ENCODE measurements around the gene PCDHGB2. TPM values are rescaled to one million over a fixed set of nuclear protein-coding genes. Genes with fewer than 3 reads are reported as not detected.

The PCDHGB2 gene
- total RNA-seq (2022; extraction: Qiagen RNA extraction; ENCODE audit: low read depth), result 0.05 to 0.19 TPM (median 0.10 TPM) in 5 replicates

DNA sequence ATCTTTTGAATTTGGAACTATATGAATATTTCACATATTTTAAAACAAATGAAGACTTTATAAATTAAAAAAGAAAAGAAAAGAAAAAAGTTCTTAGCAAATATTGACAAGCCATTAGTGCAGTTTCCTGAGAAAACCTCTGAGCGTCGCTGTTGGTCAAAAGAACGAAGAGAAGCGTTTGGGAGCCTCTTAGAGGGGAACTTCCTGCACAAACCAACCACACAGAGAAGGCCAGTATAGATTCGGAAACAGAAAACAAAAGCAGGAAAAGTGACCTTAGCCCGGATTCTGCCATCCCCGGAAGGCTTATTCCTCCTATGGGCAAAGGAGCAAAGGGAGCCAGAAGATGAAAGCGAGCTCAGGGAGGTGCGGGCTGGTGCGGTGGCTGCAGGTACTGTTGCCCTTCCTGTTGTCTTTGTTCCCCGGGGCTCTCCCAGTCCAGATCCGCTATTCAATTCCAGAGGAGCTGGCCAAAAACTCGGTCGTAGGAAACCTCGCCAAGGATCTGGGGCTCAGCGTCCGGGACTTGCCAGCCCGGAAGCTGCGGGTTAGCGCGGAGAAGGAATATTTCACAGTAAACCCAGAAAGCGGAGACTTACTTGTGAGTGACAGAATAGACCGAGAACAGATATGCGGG, at the start of gene PCDHGB2:
Gene PCDHGB2 (plus strand): TSS at position 205 of the 637 bp plus-strand sequence. CDS start 142 bp downstream, at position 347.

DNA sequence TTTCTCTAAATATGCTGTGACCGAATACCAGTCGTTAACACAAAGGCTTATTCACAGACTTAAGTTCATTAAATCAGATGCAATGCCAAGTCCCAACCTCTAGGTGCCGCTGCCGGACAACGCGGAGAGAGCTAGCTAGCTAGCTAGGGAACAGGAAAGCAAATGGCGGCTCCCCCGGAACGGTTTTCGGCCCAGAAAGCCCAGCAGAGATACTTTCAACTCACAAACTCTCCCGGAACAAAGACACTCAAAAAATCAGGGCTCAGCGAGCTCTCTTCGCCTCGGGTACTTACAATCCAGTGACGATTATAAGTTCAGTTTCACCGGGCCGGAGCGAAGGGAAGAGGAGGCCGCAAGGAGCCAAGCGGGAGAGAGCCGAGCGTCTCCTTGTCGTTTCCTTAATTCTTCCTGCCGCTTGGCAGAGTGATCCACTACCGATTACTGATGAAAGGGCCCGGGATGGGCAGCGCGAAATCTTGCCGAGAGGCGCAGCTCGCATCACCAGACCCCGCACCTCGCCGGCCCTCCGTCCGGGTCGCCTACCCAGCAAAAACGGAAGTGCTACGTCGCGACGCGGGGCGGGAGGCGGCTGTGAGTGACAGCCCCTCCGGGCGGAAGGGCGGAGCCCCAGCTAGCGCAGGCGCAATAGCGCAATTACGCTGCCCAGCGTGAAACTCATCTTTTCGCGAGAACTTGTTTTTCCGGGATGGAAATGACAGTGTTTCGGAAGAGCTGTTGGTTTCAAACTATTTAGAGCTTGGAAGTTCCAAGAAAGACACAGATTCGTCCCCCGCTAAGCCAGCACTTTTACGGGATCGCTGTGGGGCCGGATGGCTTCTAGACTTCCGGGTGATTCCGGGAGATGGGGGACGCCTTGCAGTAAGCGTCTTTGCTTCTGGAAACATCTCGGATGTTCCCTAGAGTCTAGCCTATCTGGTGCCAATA, 39.3 kb upstream of the PCDHGB2 start, which contains the start of gene TAF7:
Gene TAF7 (minus strand): TSS at position 560 of the 945 bp plus-strand sequence. CDS start 740 bp downstream, outside the sequence.

DNA sequence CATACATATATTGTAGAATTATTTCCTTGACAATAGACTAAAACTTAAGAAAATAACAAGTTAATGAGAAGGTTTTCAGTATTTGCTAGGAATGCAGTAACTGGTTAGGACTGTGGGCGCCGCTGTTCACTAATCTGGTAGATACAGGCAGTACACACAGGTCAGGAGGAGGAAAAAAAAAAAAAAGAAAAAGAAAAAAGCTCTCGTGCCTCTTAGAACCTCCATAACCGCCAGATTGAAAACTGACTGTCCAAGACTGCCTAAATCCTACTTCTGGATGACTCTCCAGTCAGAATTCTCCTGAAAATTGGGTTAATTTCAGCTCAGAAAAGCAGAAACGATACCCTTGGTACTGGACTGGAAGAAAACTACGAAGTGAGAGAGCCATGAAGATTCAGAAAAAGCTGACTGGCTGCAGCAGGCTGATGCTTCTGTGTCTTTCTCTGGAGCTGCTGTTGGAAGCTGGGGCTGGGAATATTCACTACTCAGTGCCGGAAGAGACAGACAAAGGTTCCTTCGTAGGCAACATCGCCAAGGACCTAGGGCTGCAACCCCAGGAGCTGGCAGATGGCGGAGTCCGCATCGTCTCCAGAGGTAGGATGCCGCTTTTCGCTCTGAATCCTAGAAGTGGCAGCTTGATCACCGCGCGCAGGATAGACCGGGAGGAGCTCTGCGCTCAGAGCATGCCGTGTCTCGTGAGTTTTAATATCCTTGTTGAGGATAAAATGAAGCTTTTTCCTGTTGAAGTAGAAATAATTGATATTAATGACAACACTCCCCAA, 29.3 kb upstream of the PCDHGB2 start, which contains the start of gene PCDHGA1:
Gene PCDHGA1 (plus strand): TSS at position 216 of the 782 bp plus-strand sequence.

DNA sequence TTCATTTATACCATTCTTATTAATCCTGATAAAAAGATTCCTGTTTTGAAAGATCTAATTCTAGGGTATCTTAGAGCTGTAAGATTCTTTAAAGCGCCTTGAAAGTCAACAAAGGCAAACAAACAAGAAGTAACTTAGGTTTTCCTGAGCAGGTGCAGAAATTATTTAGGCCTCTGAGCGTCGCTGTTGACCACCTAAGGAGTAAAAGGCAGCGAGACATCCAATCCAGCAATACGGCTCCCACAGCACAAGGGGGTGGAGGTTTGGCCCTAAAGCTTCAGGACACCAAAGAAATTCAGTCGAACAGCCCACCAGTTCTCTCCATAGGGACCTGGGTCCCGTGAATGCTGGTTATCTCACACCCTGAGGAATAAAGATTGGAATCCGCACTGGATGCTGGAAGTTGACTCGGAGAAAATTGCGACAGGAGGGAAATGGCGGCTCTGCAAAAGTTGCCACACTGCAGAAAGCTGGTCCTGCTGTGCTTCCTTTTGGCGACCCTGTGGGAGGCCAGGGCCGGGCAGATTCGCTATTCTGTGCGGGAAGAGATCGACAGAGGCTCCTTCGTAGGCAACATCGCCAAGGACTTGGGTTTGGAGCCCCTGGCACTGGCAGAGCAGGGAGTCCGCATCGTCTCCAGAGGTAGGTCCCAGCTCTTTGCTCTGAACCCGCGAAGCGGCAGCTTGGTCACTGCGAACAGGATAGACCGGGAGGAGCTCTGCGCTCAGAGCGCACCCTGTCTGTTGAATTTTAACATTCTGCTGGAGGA, 21.1 kb upstream of the PCDHGB2 start, which contains the start of gene PCDHGA2:
Gene PCDHGA2 (plus strand): TSS at position 223 of the 769 bp plus-strand sequence.

DNA sequence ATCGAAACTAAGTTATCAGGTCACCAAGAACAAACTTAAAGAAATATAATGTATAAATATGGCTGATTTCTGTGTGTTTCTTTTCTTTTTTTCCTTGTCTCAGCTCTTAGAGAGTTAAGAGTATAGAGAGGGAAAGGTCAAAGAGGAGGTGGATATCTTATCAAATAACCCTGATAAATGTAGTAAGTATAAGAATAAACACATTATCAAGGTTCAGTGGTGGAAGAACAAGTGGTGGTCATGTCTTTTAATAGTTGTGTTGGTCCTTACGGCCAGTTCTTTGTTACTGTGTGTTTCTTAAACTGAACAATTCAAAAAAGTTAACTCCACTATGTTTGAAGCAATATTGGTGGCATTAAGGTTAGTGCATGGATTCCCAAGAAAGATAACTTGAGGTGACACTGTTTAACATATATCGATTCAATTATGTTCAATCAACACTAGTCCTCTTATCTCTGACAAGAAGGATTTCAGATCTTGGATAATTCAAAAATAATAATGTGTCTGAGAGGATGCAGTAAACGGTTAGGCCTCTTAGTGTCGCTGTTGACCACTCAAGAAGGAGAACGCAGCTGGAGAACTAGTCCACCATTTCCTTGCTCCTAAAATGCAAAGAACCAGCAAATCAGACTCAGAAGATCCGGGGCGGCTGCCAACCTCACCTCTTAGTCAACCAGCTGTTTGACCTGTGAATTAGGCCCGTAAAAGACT, 16.4 kb upstream of the PCDHGB2 start, which contains the start of gene PCDHGA3:
Gene PCDHGA3 (plus strand): TSS at position 588 of the 711 bp plus-strand sequence. CDS start 205 bp downstream, outside the sequence.

DNA sequence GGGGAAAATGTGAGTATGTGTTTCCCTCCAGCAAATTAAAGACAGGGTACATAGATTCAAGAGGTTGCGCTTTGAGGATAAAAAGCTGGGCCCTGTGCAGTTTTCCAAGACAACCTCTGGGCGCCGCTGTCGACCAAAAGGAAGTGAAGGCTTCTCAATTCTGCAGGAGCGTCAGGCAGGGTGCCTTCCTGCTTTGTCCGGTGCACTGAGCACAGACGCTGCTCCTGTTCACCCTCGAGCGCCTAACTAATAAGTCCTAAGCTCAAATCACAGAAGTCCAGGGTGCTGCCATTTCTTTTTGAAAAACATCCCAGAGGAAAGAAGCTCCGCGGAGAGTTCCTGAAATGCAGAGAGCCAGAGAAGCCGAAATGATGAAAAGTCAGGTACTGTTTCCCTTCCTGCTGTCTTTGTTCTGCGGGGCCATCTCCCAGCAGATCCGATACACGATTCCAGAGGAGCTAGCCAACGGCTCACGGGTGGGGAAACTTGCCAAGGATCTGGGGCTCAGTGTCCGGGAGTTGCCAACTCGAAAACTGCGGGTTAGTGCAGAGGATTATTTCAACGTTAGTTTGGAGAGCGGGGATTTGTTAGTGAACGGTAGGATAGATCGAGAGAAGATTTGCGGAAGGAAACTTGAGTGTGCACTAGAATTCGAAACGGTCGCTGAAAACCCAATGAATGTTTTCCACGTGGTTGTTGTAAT, 9.7 kb upstream of the PCDHGB2 start, which contains the start of gene PCDHGB1:
Gene PCDHGB1 (plus strand): TSS at position 183 of the 703 bp plus-strand sequence. CDS start 162 bp downstream, at position 345.

DNA sequence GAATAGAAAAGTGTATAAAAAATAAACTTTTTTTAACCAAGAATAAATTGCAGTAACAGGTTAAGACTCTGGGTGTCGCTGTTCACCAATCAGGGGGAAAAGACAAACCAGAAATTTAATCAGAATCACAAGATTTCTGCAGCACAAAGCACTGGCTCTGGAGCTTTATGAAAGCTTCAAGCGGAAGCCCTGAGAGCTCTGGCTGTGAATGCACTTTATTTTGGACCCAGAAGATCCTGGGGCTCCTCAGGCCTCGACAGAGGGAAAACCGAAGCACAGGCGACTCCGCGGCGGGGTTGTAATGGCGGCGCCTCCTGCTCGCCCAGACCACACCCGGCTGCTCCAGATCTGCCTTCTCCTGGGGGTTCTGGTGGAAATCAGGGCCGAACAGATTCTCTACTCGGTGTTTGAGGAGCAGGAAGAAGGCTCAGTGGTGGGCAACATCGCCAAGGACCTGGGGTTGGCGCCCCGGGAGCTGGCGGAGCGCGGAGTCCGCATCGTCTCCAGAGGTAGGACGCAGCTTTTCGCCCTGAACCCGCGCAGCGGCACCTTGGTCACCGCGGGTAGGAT, 4.8 kb upstream of the PCDHGB2 start, which contains the start of gene PCDHGA4:
Gene PCDHGA4 (plus strand): TSS at position 122 of the 570 bp plus-strand sequence. CDS start 87 bp downstream, at position 209.

DNA sequence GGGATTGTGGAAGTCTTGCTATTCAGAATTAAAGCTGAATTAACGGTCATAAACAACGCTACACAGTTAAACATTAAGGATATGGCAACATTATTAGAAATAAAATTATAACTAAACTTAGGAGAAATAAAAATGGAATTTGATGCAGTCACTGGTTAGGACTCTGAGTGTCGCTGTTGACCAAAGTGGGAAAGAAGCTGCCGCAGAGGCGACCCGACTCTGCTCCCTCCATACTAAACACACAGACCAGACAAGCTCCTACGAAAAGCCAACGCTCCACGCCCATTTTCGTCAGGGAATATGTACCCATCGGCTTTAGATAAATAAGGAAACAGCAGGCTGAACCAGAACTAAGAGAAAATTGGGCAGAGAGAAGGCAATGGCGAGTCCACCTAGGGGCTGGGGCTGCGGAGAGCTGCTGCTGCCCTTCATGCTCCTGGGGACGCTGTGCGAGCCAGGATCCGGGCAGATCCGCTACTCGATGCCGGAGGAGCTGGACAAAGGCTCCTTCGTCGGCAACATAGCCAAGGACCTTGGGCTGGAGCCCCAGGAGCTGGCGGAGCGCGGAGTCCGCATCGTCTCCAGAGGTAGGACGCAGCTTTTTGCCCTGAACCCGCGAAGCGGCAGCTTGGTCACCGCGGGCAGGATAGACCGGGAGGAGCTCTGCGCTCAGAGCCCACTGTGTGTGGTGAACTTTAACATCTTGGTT, 4.3 kb downstream of the PCDHGB2 start, which contains the start of gene PCDHGA5:
Gene PCDHGA5 (plus strand): TSS at position 211 of the 709 bp plus-strand sequence. CDS start 169 bp downstream, at position 380.

DNA sequence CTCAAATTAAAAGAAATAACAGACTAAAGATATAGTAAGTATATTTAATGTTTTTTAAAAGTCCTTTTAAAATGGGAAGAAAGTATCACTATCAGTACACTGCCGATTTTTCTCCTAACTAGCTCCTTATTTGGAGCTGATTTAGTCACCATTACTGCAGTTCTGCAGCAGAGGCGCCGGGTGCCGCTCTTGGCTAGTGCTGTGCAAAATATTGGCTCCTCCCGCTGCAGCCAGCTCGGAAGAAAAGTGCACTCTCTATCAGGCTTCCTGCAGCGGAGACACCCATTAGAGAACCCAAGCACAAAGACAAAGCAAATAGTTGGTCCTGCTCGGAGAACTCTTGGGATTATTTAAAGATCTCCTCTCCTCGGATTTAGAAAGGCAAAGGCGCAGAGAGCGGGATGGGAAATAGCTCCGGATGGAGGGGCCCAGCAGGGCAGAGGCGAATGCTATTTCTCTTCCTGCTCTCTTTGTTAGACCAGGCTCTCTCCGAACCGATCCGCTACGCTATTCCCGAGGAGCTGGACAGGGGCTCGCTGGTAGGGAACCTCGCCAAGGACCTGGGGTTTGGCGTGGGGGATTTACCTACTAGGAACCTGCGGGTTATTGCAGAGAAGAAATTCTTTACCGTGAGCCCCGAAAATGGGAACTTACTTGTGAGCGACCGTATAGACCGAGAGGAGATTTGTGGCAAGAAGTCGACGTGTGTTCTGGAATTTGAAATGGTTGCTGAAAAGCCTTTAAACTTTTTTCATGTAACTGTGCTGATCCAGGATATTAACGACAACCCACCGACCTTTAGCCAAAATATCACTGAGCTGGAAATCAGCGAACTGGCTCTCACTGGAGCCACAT, 10.4 kb downstream of the PCDHGB2 start, which contains the start of gene PCDHGB3:
Gene PCDHGB3 (plus strand): TSS at position 249 of the 855 bp plus-strand sequence. CDS start 153 bp downstream, at position 402.

DNA sequence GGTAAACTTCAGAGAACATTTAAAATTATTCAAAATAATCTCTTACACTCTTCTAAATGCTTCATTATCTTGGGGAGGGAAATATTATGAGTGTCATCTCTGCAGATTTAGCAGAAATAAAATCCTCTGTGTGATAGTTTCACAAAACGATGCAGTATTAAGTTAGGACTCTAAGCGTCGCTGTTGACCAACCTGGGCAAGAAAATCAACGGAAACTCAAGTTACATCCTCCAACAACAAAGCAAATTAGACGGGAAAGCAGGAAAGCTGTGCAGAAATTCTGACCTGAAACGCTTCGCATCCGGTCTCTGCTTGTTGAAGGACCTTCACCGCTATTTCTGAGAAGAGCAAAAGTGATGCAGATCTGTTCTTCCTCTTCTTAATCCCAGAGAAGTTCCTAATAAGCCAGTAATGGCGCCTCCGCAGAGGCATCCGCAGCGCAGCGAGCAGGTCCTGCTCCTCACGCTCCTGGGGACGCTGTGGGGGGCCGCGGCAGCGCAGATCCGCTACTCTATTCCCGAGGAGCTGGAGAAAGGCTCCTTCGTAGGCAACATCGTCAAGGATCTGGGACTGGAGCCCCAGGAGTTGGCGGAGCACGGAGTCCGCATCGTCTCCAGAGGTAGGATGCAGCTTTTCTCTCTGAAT, 14.0 kb downstream of the PCDHGB2 start, which contains the start of gene PCDHGA6:
Gene PCDHGA6 (plus strand): TSS at position 219 of the 645 bp plus-strand sequence. CDS start 193 bp downstream, at position 412.

DNA sequence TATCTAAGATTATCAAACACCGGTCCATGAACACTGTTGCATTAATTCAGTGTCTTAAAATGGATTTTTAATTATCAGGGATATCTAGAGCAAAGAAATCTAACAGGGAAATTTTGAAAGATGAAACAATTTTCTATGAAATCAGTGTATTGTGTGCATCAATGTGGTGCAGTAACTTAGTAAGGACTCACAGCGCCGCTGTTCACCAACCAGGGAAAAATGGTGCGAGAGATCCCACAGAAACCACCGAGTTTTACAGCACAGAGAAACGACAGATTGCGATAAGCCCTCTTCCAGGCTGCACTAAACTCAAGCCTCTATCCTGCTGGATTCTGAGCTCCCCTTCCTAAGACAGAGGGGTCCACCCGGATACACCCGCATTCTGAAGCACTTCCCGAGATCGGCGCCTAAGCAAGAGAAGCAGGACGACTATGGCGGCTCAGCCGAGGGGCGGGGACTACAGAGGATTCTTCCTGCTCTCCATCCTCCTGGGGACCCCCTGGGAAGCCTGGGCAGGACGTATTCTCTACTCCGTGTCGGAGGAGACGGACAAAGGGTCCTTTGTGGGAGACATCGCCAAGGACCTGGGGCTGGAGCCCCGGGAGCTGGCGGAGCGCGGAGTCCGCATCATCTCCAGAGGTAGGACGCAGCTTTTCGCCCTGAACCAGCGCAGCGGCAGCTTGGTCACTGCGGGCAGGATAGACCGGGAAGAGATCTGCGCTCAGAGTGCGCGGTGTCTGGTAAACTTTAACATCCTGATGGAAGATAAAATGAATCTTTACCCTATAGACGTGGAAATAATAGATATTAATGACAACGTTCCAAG, 22.9 kb downstream of the PCDHGB2 start, which contains the start of gene PCDHGA7:
Gene PCDHGA7 (plus strand): TSS at position 274 of the 826 bp plus-strand sequence. CDS start 158 bp downstream, at position 432.

DNA sequence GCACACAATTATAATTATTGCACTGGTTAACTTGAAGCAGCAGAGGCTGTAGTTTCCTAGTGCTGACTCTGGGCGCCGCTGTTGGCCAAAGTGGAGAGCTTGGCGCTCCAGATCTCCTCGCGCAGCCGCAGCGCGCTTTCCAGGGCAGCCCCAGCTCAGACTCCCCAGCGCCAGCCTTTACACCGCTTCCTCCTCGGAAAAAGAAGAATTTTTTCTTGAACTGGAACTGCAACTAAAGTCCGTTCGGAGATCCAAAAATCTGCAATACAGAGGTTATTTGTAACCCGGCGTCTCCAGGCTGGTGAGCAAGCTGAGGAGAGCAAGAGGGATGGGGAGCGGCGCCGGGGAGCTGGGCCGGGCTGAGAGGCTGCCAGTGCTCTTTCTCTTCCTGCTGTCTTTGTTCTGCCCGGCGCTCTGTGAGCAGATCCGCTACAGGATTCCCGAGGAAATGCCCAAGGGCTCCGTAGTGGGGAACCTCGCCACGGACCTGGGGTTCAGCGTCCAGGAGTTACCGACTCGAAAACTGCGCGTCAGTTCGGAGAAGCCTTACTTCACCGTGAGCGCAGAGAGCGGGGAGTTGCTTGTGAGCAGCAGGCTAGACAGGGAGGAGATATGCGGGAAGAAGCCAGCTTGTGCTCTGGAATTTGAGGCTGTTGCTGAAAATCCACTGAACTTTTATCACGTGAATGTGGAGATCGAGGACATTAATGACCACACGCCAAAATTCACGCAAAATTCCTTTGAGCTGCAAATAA, 27.9 kb downstream of the PCDHGB2 start, which contains the start of gene PCDHGB4:
Gene PCDHGB4 (plus strand): TSS at position 142 of the 755 bp plus-strand sequence. CDS start 187 bp downstream, at position 329.

DNA sequence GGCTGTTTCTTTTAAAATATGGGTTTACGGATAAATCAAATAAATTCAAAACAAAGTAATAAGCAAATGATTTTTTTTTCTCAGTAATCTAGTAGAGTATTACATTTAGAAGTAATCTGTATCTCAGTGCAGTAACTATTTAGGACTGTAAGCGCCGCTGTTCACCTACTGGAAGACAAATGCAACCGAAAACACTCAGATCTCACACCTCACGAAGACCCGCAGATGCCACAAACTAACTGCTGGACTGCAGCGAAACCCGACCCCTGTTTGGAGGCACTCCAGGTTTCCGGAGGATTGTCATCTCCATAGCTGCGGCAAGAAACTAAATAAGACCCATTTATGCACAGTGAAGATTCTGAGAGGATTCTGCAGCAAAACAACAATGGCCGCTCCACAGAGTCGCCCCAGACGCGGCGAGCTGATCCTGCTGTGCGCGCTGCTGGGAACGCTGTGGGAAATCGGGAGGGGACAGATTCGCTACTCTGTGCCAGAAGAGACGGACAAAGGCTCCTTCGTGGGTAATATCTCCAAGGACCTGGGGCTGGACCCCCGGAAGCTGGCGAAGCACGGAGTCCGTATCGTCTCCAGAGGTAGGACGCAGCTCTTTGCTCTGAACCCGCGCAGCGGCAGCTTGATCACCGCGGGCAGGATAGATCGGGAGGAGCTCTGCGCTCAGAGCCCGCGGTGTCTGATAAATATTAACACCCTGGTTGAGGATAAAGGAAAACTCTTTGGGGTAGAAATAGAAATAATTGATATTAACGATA, 32.8 kb downstream of the PCDHGB2 start, which contains the start of gene PCDHGA8:
Gene PCDHGA8 (plus strand): TSS at position 205 of the 770 bp plus-strand sequence. CDS start 181 bp downstream, at position 386.

Data from A549 treated with GW870086 at 1 μM for 4 hours (cell line).